ENCODE data around the gene CCL17. TPM values are rescaled to one million over a fixed set of nuclear protein-coding genes. Genes with fewer than 3 reads are reported as not detected.

Gene CCL17
- total RNA-seq, 1 experiment from 2014 or later = not detected

- peak; percentile 64 for DNase-seq (ENCODE audit: low read depth)
These were observed 27.3 kb upstream of the CCL17 start for GRCh38 chr16:57377080-57377841.

DNA sequence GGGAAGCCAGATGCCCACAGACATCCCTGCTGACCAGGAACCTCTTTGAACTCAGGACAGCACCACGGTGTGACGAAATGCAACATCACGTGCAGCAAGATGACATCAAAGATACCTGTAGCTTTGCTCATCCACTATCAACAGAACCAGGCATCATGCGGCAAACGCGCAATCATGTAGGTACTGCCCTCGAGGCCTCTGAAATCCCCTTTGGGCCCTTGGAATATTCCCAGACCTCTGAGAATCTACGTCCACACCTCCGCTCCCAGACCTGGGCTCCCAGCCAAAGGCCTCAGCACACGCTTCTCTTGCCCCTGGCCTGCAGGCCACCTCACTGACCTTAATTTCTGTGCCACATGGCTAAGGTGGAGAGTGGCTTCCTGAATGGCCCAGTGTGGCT lies 25.0 kb upstream of the CCL17 start:
- no peak for DNase-seq (ENCODE audit: low read depth)

- peak; percentile 65 for DNase-seq (ENCODE audit: low read depth)
These were observed 23.7 kb upstream of the CCL17 start for GRCh38 chr16:57380671-57381462.

- DNase-seq (ENCODE audit: low read depth) = no peak
These were observed 22.6 kb upstream of the CCL17 start for GRCh38 chr16:57381791-57382534.

GRCh38 chr16:57382535-57383275 lies 21.9 kb upstream of the CCL17 start:
- no peak for DNase-seq (ENCODE audit: low read depth)

DNA sequence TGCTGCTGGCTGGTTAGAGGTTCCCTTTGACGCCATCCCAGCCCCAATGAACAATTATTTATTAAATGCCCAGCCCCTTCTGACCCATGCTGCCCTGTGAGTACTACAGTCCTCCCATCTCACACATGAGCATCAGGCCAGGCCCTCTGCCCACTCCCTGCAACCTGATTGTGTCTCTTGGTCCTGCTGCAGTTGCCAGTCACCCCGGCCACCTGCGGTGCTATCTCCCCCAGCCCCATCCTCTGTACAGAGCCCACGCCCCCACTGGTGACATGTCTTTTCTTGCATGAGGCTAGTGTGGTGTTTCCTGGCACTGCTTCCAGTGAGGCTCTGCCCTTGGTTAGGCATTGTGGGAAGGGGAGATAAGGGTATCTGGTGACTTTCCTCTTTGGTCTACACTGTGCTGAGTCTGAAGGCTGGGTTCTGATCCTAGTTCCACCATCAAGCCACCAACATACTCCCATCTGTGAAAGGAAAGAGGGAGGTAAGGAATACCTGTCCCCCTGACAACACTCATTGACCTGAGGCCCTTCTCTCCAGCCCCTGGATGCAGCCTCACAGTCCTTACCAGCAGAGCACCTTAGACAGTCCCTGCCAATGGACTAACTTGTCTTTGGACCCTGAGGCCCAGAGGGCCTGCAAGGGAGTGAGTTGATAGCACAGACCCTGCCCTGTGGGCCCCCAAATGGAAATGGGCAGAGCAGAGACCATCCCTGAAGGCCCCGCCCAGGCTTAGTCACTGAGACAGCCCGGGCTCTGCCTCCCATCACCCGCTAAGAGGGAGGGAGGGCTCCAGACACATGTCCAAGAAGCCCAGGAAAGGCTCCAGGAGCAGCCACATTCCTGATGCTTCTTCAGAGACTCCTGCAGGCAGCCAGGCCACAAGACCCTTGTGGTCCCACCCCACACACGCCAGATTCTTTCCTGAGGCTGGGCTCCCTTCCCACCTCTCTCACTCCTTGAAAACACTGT lies 21.0 kb upstream of the CCL17 start:
- peak; percentile 62 for DNase-seq (ENCODE audit: low read depth)

DNA sequence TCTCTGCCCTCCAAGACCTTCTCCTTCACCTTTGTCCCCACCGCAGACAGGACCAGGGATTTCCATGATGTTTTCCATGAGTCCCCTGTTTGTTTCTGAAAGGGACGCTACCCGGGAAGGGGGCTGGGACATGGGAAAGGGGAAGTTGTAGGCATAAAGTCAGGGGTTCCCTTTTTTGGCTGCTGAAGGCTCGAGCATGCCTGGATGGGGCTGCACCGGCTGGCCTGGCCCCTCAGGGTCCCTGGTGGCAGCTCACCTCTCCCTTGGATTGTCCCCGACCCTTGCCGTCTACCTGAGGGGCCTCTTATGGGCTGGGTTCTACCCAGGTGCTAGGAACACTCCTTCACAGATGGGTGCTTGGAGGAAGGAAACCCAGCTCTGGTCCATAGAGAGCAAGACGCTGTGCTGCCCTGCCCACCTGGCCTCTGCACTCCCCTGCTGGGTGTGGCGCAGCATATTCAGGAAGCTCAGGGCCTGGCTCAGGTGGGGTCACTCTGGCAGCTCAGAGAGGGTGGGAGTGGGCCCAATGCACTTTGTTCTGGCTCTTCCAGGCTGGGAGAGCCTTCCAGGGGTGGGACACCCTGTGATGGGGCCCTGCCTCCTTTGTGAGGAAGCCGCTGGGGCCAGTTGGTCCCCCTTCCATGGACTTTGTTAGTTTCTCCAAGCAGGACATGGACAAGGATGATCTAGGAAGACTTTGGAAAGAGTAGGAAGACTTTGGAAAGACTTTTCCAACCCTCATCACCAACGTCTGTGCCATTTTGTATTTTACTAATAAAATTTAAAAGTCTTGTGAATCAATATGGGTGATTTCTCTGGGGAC lies 20.1 kb upstream of the CCL17 start:
- DNase-seq (ENCODE audit: low read depth) = no peak

DNA sequence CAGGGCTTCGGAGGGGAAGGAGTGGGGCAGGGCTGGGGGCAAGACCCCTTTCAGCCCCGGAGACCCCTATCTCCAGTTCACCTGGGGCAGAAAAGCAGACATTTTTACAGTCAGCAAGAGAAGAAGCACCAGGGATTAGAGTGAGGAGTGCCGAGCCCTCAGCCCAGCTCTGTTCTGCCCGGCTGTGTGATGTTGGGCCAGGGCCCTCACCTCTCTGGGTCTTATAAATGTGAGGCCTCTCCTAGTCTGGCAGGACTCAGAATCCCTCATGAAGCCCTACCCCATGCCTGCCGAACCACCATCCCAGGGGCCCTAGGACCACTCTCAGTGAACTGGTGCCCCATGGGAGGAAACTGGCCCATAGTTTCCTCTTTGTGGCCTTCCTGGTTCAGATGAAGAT lies 19.5 kb upstream of the CCL17 start:
- no peak for DNase-seq (ENCODE audit: low read depth)

GRCh38 chr16:57386381-57386951 lies 18.1 kb upstream of the CCL17 start:
- no peak for DNase-seq (ENCODE audit: low read depth)

DNA sequence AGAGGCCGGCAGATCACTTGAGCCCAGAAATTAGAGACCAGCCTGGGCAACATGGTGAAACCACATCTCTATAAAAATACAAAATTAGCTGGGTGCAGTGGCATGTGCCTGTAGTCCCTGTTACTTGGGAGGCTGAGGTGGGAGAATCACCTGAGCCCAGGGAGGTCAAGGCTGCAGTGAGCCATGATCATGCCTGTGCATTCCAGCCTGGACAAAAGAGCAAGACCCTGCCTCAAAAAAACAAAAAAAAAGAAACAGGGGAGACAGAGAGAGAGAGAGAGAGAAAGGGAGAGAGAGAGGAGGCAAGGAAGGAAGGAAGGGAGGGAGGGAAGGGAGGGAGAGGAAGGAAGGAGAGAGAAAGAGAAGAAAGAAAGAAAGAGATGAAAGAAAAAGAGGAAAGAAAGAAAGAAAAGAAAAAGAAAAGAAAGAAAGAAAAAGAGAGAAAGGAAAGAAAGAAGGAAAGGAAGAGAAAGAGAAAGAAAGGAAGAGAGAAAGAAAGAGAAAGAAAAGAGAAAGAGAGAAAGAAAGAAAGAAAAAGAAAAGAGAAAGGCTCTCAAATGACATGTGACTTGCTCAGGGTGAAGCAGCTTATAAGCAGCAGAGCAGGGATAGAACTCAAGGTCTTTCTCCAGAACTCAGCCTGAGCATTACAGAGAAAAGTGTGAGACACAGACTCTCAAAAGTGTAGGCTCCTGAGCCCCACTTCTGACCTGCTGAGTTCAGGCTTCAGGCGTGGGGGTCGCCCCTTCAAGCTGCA lies 16.8 kb upstream of the CCL17 start:
- no peak for DNase-seq (ENCODE audit: low read depth)

DNA sequence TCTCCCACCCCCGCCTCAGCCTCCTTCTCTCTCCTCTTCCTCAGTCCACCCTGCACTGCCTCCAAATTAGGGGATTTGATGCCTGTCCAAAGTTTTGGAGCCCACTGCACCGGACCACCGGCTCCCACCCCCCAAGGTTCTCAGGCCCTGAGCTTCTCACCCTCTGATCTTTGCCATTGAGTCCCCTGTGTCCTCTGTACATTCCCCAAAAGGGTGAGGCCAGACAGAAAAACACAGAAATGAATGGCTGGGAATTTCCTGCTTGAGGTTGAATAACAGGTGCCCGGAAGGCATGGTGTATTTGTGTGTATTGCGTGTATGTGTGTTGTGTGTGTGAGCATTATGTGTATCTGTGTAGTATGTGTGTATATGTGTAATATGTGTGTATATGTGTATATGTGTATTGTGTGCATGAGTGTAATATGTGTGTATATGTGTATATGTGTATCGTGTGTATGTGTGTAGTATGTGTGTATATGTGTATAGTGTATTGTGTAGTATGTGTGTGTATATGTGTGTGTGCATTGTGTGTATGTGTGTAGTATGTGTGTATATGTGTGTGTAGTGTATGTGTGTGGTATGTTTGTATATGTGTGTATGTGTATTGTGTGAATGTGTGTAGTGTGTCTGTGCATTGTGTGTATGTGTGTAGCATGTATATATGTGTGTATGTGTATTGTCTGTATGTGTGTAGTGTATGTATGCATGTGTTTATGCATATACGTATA lies 16.0 kb upstream of the CCL17 start:
- DNase-seq (ENCODE audit: low read depth) = no peak

- DNase-seq (ENCODE audit: low read depth) = no peak
These were observed 15.5 kb upstream of the CCL17 start for GRCh38 chr16:57389087-57389468.

DNA sequence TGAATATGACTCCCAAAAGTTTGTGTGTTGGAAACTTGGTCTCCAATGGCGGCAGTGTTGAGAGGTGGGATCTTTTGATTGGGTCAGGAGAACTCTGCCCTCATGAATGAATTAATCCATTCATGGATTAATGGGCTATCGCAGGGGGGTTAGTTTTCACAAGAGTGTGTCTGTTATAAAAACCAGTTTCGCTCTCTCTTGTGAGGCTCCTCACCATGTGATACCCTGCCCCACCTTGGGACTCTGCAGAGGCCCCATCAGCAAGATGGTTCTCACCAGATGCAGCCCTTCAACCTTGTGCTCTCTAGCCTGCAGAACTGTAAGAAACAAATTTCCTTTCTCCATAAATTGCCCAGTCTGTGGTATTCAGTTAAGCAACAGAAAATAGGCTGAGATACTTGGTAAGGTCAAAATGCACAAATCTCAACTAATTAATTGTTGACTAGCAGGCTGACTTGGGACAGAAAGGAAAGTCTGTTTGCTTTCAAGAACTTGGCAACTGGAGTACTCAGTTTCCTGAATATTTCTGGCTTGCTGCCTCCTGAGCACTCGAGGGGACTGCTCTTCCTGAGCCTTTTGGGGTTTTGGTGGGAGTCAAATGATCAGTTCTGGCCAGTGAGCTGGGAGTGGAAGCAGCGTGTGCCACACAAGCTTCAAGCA lies 13.8 kb upstream of the CCL17 start:
- no peak for DNase-seq (ENCODE audit: low read depth)

DNA sequence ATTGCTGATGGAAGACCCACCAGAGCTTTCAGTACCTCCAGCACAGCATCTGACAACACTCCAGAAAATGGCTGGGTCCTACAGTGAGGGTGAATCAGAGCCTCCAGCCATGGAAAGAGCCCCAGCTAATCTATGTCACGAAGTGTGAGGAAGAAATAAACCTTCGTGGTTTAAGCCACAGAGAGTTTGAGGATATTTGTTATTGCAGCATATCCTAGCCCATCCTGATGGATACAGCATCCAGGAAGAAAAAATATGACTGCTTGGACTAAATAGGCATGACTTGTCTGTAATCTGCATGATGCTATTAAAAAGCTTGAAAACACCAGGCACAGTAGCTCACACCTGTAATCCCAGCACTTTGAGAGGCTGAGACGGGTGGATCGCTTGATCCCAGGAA lies 13.3 kb upstream of the CCL17 start:
- no peak for DNase-seq (ENCODE audit: low read depth)

DNA sequence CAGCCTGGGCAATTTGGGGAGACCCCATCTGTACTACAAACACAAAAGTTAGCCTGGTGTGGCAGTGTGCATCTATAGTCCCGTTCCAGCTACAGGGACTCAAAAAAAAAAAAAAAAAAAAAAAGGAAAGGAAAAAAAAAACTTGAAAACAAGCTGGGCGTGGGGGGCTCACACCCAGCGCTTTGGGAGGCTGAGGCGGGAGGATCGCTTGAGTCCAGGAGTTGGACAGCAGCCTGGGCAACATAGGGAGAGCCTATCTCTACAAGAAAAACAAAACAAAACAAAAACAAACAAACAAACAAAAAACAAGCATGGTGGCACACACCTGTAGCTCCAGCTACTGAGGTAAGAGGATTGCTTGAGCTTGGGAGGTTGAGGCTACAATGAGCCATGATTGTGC lies 12.9 kb upstream of the CCL17 start:
- DNase-seq (ENCODE audit: low read depth) = no peak

DNA sequence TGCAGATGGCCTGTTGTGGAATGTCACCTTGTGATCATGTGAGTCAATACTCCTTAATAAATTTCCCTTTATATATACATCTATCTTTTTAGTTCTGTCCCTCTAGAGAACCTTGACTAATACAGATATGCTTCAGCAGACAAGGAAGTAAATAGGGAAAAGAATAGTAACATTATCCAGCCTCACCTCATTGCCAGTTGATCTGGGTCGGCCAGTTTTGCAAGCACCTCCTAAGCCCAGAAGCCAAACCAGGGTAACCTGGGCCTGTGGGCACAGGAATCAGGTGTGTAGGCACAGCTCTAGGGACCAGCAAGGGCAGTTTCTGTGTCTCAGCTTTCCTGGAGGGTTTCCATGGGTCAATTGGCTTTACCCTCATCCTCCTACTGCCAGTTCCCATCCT lies 11.9 kb upstream of the CCL17 start:
- no peak for DNase-seq (ENCODE audit: low read depth)

GRCh38 chr16:57394444-57394843 lies 10.1 kb upstream of the CCL17 start:
- DNase-seq (ENCODE audit: low read depth) = no peak

Measured in HT1080 (cell line).